HG02610 (cell line): ENCODE results near the gene CERS6.

Source experiments
- ATAC-seq: cut with Tn5 transposase; IDR thresholded peaks from one replicate; pipeline ENCODE4 v1.9.1; 2021; ENCODE audit warnings: mild to moderate bottlenecking, moderate library complexity; ENCODE audit not compliant: unreplicated experiment

The CERS6 gene

GRCh38 chr2:168565112-168565511 lies 109.0 kb downstream of the CERS6 start:
- no peak for ATAC-seq

- no peak for ATAC-seq
These were observed 109.4 kb downstream of the CERS6 start for GRCh38 chr2:168565512-168565911.

GRCh38 chr2:168566974-168567665 lies 111.0 kb downstream of the CERS6 start:
- ATAC-seq: peak; percentile 43

GRCh38 chr2:168567836-168568235 lies 111.8 kb downstream of the CERS6 start:
- no peak for ATAC-seq

GRCh38 chr2:168568476-168569267 lies 112.6 kb downstream of the CERS6 start:
- no peak for ATAC-seq

- no peak for ATAC-seq
These were observed 115.0 kb downstream of the CERS6 start for GRCh38 chr2:168571061-168571460.

- ATAC-seq: no peak
These were observed 117.2 kb downstream of the CERS6 start for GRCh38 chr2:168573128-168573903.

- ATAC-seq: no peak
These were observed 119.0 kb downstream of the CERS6 start for GRCh38 chr2:168574856-168575630.

- no peak for ATAC-seq
These were observed 121.8 kb downstream of the CERS6 start for GRCh38 chr2:168577885-168578284.

- peak; percentile 60 for ATAC-seq
These were observed 127.1 kb downstream of the CERS6 start for GRCh38 chr2:168583064-168583709.

GRCh38 chr2:168583710-168584521 lies 127.8 kb downstream of the CERS6 start:
- ATAC-seq: no peak

GRCh38 chr2:168584911-168585310 lies 128.8 kb downstream of the CERS6 start:
- ATAC-seq: peak; percentile 38

- no peak for ATAC-seq
These were observed 129.6 kb downstream of the CERS6 start for GRCh38 chr2:168585700-168586099.

GRCh38 chr2:168587307-168587706 lies 131.2 kb downstream of the CERS6 start:
- ATAC-seq: no peak

GRCh38 chr2:168589236-168590211 lies 133.5 kb downstream of the CERS6 start:
- ATAC-seq: no peak

GRCh38 chr2:168592181-168592831 lies 136.2 kb downstream of the CERS6 start:
- no peak for ATAC-seq

GRCh38 chr2:168593713-168594112 lies 137.6 kb downstream of the CERS6 start:
- no peak for ATAC-seq

- ATAC-seq: peak; percentile 86
These were observed 138.7 kb downstream of the CERS6 start for GRCh38 chr2:168594778-168595177.
